AG04449 (cell line): ENCODE data around the gene ORMDL2.

ENCODE experiments used
- CTCF ChIA-PET: fragments of 350-600 bp; formaldehyde crosslinking; extraction: SDS; loops from one replicate; lab custom pipeline; 2021; ENCODE audit warnings: antibody characterized with exemption; lab: Yijun Ruan, JAX
- POLR2A ChIA-PET: fragments of 400-600, 350-600 bp; formaldehyde crosslinking; extraction: SDS; loops from one replicate; lab custom pipeline; 2020; ENCODE audit warnings: antibody characterized with exemption, inconsistent platforms; lab: Yijun Ruan, JAX
- DNase-seq: peaks from one replicate; pipeline ENCODE4 v3.0.0-alpha.2; 2010; ENCODE audit warnings: low read depth, low spot score
- H3K4me3 ChIP-seq: 2 replicates; pipeline ENCODE4 v1.5.1; 2011; ENCODE audit warnings: low read depth, mild to moderate bottlenecking, control low read depth, low read length
- CTCF ChIP-seq: IDR thresholded peaks from one replicate; pipeline ENCODE4 v1.5.1; 2011; ENCODE audit warnings: mild to moderate bottlenecking, moderate library complexity, low read length, control low read depth, inconsistent platforms; ENCODE audit not compliant: insufficient read depth; ENCODE audit errors: missing control alignments

The ORMDL2 gene

GRCh38 chr12:55838361-55838760 lies 20.5 kb downstream of the ORMDL2 start:
- ChIA-PET CTCF (interaction anchor here (0.6 kb wide), 1 partner anchor 14 kb away, joined by 3 read pairs; no protein-coding TSS in a partner anchor), POLR2A (interaction anchor here (1.3 kb wide), 1 partner anchor 9 kb away, joined by 4 read pairs; no protein-coding TSS in a partner anchor)
- no peak for TF ChIP-seq CTCF
- no peak overlapping the region for H3K4me3 ChIP-seq
- DNase-seq: no peak

- ChIA-PET POLR2A (interaction anchor here (0.7 to 1.3 kb wide), 2 partner anchors 8 to 120 kb away, joined by 3 to 4 read pairs; no protein-coding TSS in a partner anchor), CTCF (no interaction called here)
- DNase-seq: no peak
- TF ChIP-seq CTCF: no peak
- no peak overlapping the region for H3K4me3 ChIP-seq
Measured at GRCh38 chr12:55839345-55840140, 21.7 kb downstream of the ORMDL2 start.

GRCh38 chr12:55840581-55841351 lies 22.9 kb downstream of the ORMDL2 start:
- POLR2A ChIA-PET: no interaction called here
- no peak for DNase-seq
- TF ChIP-seq CTCF: no peak
- no peak overlapping the region for H3K4me3 ChIP-seq
- CTCF ChIA-PET: interaction anchor here (1.4 to 2.3 kb wide), 3 partner anchors 10 to 85 kb away, joined by 5 to 10 read pairs (median 6); partner anchors contain the start of gene DNAJC14

- TF ChIP-seq CTCF: no peak
- POLR2A ChIA-PET: interaction anchor here (0.7 to 1.9 kb wide), 2 partner anchors 10 to 12 kb away, joined by 3 to 17 read pairs; partner anchors contain the start of gene DNAJC14
- H3K4me3 ChIP-seq: peak within 1 kb of the TSS; percentile 67
- DNase-seq: peak; percentile 24
- CTCF ChIA-PET: interaction anchor here (0.9 to 3.7 kb wide), 8 partner anchors 11 to 98 kb away, joined by 3 to 21 read pairs (median 4); partner anchors contain the start of gene DNAJC14
Measured at GRCh38 chr12:55842681-55843429, 25.0 kb downstream of the ORMDL2 start, which contains the start of gene MMP19. MMP19 (minus strand) TSS chr12:55842936; CDS start chr12:55842830, 106 bp downstream.

- DNase-seq: no peak
- no peak for TF ChIP-seq CTCF
- POLR2A ChIA-PET: interaction anchor here (1.9 kb wide), 1 partner anchor 13 kb away, joined by 17 read pairs; the partner anchor contains the start of gene DNAJC14
- CTCF ChIA-PET: interaction anchor here (1.4 to 3.7 kb wide), 6 partner anchors 83 to 99 kb away, joined by 3 to 21 read pairs (median 4); no protein-coding TSS in a partner anchor
- H3K4me3 ChIP-seq: no peak overlapping the region
Measured at GRCh38 chr12:55843431-55843830, 25.6 kb downstream of the ORMDL2 start.
